ENCODE data around the gene GRIK1.

GRIK1 gene

GRCh38 chr21:29738730-29739129 lies 201.1 kb downstream of the GRIK1 start:
- DNase-seq (ENCODE audit: low read depth), result no peak
- no peak for TF ChIP-seq CTCF (IDR thresholded peaks at IDR 0.05; ENCODE audit: low read depth, low read length, missing control alignments)
- no peak overlapping the region for H3K4me3 ChIP-seq (ENCODE audit: low read depth, low read length)

GRCh38 chr21:29737186-29737585 lies 202.6 kb downstream of the GRIK1 start:
- no peak for TF ChIP-seq CTCF (IDR thresholded peaks at IDR 0.05; ENCODE audit: low read depth, low read length, missing control alignments)
- no peak overlapping the region for H3K4me3 ChIP-seq (ENCODE audit: low read depth, low read length)
- no peak for DNase-seq (ENCODE audit: low read depth)

- DNase-seq (ENCODE audit: low read depth), result no peak
- H3K4me3 ChIP-seq (ENCODE audit: low read depth, low read length), result no peak overlapping the region
- TF ChIP-seq CTCF (IDR thresholded peaks at IDR 0.05; ENCODE audit: low read depth, low read length, missing control alignments), result no peak
Observed at GRCh38 chr21:29730281-29730680, 209.5 kb downstream of the GRIK1 start.

- no peak for DNase-seq (ENCODE audit: low read depth)
- H3K4me3 ChIP-seq (ENCODE audit: low read depth, low read length), result no peak overlapping the region
- no peak for TF ChIP-seq CTCF (IDR thresholded peaks at IDR 0.05; ENCODE audit: low read depth, low read length, missing control alignments)
Observed at GRCh38 chr21:29726044-29726443, 213.8 kb downstream of the GRIK1 start.

- no peak overlapping the region for H3K4me3 ChIP-seq (ENCODE audit: low read depth, low read length)
- TF ChIP-seq CTCF (IDR thresholded peaks at IDR 0.05; ENCODE audit: low read depth, low read length, missing control alignments), result no peak
- DNase-seq (ENCODE audit: low read depth), result no peak
Observed at GRCh38 chr21:29725025-29725736, 214.6 kb downstream of the GRIK1 start.

- DNase-seq (ENCODE audit: low read depth), result no peak
- no peak overlapping the region for H3K4me3 ChIP-seq (ENCODE audit: low read depth, low read length)
- no peak for TF ChIP-seq CTCF (IDR thresholded peaks at IDR 0.05; ENCODE audit: low read depth, low read length, missing control alignments)
Observed at GRCh38 chr21:29721964-29722363, 217.8 kb downstream of the GRIK1 start.

- no peak for TF ChIP-seq CTCF (IDR thresholded peaks at IDR 0.05; ENCODE audit: low read depth, low read length, missing control alignments)
- no peak for DNase-seq (ENCODE audit: low read depth)
Observed at GRCh38 chr21:29721221-29721620, 218.6 kb downstream of the GRIK1 start.

More at GRCh38 chr21:29721221-29721620, 218.6 kb downstream of the GRIK1 start:
- H3K4me3 ChIP-seq (ENCODE audit: low read depth, low read length), result no peak overlapping the region
